WTC11 (cell line): ENCODE measurements around the gene TRPV5. TPM values are rescaled to one million over a fixed set of nuclear protein-coding genes. Genes with fewer than 3 reads are reported as not detected.

ENCODE experiments used
- ATAC-seq: fragments of 200-7000 bp; cut with Tn5 transposase; 2 replicates; pipeline ENCODE4 v1.10.0; 2021; ENCODE audit warnings: mild to moderate bottlenecking, moderate library complexity
- CTCF ChIA-PET: fragments of 300-600 bp; sonication (Branson Sonifier 250); formaldehyde crosslinking; loops from one replicate; lab custom pipeline; 2021; ENCODE audit warnings: antibody characterized with exemption; lab: Charles Lee
- POLR2A ChIA-PET: fragments of 350-600 bp; sonication (Branson Sonifier 250); formaldehyde crosslinking; loops from one replicate; lab custom pipeline; 2021; ENCODE audit warnings: antibody characterized with exemption; lab: Charles Lee
- DNase-seq: peaks from one replicate; pipeline ENCODE4 v3.0.0; 2021; ENCODE audit warnings: low spot score
- H3K27ac Mint-ChIP-seq: 2 replicates; pipeline ENCODE4 v1.8.0; 2021; ENCODE audit warnings: mixed read lengths
- H3K27me3 Mint-ChIP-seq: 2 replicates; pipeline ENCODE4 v1.8.0; 2021; ENCODE audit warnings: low read depth, mild to moderate bottlenecking, moderate library complexity, mixed read lengths
- H3K36me3 Mint-ChIP-seq: 2 replicates; pipeline ENCODE4 v1.8.0; 2021; ENCODE audit warnings: mixed read lengths
- H3K4me1 Mint-ChIP-seq: 2 replicates; pipeline ENCODE4 v1.8.0; 2022; ENCODE audit warnings: mixed read lengths
- H3K4me3 Mint-ChIP-seq: 2 replicates; pipeline ENCODE4 v1.8.0; 2021; ENCODE audit warnings: mild to moderate bottlenecking, moderate library complexity, mixed read lengths
- H3K9me3 Mint-ChIP-seq: 2 replicates; pipeline ENCODE4 v1.8.0; 2021; ENCODE audit warnings: mixed read lengths
- ESRRA ChIP-seq: sonication (generic); formaldehyde crosslinking; IDR thresholded peaks from 2 replicates; pipeline ENCODE4 v1.8.1; 2022; ENCODE audit warnings: mild to moderate bottlenecking, missing genetic modification reagents, borderline replicate concordance
- IRF2 ChIP-seq: sonication (generic); formaldehyde crosslinking; IDR thresholded peaks from 2 replicates; pipeline ENCODE4 v1.8.0; 2022; ENCODE audit warnings: low read depth, missing genetic modification reagents, borderline replicate concordance
- MXD4 ChIP-seq: fragments of 250-450 bp; sonication (Bioruptor Pico); IDR thresholded peaks from 2 replicates; pipeline ENCODE4 v1.8.0; 2021; ENCODE audit warnings: mild to moderate bottlenecking, moderate library complexity, borderline replicate concordance
- MYBL2 ChIP-seq: sonication (generic); formaldehyde crosslinking; IDR thresholded peaks from 2 replicates; pipeline ENCODE4 v1.8.1; 2023; ENCODE audit warnings: mild to moderate bottlenecking, moderate library complexity, missing genetic modification reagents
- NFATC4 ChIP-seq: fragments of 250-450 bp; sonication (Bioruptor Pico); IDR thresholded peaks from 2 replicates; pipeline ENCODE4 v1.9.0; 2021; ENCODE audit warnings: mild to moderate bottlenecking
- SMAD4 ChIP-seq: sonication (generic); formaldehyde crosslinking; IDR thresholded peaks from 2 replicates; pipeline ENCODE4 v1.8.0; 2022; ENCODE audit warnings: mild to moderate bottlenecking, missing genetic modification reagents
- ZNF219 ChIP-seq: sonication (generic); formaldehyde crosslinking; IDR thresholded peaks from 2 replicates; pipeline ENCODE4 v1.8.0; 2023; ENCODE audit warnings: missing genetic modification reagents, mild to moderate bottlenecking, borderline replicate concordance
- ZNF232 ChIP-seq: sonication (generic); formaldehyde crosslinking; IDR thresholded peaks from 2 replicates; pipeline ENCODE4 v1.8.0; 2022; ENCODE audit warnings: mild to moderate bottlenecking, missing genetic modification reagents
- ZNF263 ChIP-seq: sonication (generic); formaldehyde crosslinking; IDR thresholded peaks from 2 replicates; pipeline ENCODE4 v1.8.1; 2022; ENCODE audit warnings: low read depth, mild to moderate bottlenecking, moderate library complexity, missing genetic modification reagents
- ZNF396 ChIP-seq: fragments of 250-450 bp; sonication (Bioruptor Pico); IDR thresholded peaks from 2 replicates; pipeline ENCODE4 v1.8.0; 2021; ENCODE audit warnings: mild to moderate bottlenecking, moderate library complexity, borderline replicate concordance
- total RNA-seq: library from RNA; stranded (reverse); gene quantifications from 3 replicates; pipeline ENCODE4 v1.2.3, GENCODE V29; 2021
- TF ChIP-seq, protein P1 (sequence below): sonication (generic); formaldehyde crosslinking; IDR thresholded peaks from 2 replicates; pipeline ENCODE4 v1.8.1; 2023; ENCODE audit warnings: mild to moderate bottlenecking, missing genetic modification reagents, borderline replicate concordance
- TF ChIP-seq, protein P2 (sequence below): sonication (generic); formaldehyde crosslinking; conservative IDR thresholded peaks from 2 replicates; pipeline ENCODE4 v1.8.1; 2022; ENCODE audit warnings: mild to moderate bottlenecking, missing genetic modification reagents
- TF ChIP-seq, protein P3 (sequence below): sonication (generic); formaldehyde crosslinking; IDR thresholded peaks from 2 replicates; pipeline ENCODE4 v1.8.1; 2023; ENCODE audit warnings: mild to moderate bottlenecking, moderate library complexity, missing genetic modification reagents
- TF ChIP-seq, protein P4 (sequence below): fragments of 250-450 bp; sonication (Bioruptor Pico); IDR thresholded peaks from 2 replicates; pipeline ENCODE4 v1.8.0; 2021; ENCODE audit warnings: mild to moderate bottlenecking
- TF ChIP-seq, protein P5 (sequence below): fragments of 250-450 bp; sonication (Bioruptor Pico); conservative IDR thresholded peaks from 2 replicates; pipeline ENCODE4 v1.9.0; 2021; ENCODE audit warnings: mild to moderate bottlenecking

TRPV5 gene
- total RNA-seq, 1 experiment from 2014 or later, result not detected

DNA sequence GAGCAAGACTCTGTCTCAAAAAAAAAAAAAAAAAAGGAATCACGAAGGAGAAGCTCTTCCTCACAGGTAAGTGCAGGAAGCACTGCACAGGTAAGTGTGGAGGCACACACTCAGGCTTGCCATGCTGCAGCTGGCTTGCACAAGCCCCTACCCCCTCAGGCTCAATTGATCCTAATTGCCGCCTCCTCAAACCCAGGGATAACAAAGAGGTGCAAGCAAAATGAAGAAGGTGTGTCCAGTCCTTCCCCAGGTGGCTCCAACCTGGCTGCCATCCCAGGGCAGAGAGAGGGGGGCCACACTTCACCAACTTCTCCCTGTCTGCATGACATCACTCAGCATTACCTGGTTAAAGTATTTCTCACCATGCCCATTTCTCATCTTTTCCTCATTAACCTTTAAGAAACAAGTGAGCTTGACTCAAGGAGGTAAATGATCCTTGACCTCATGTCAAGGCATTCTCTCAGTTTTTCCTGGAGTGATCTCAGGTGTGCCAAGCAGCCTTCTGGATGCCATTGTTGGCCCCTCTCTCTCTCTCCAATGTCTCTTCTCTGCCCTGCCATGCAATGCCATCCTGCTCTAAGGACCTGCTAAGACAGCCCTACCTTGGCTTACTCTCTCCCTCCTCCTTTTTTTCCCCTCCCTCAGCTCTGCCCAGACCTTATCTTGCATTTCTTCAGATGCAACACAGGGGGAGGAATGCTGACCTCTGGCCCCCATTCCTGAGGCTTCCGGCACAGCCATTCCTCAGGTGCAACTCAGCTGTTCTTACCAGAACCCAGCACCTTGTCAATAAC is 35.0 kb downstream of the TRPV5 start:
- no peak for DNase-seq

DNA sequence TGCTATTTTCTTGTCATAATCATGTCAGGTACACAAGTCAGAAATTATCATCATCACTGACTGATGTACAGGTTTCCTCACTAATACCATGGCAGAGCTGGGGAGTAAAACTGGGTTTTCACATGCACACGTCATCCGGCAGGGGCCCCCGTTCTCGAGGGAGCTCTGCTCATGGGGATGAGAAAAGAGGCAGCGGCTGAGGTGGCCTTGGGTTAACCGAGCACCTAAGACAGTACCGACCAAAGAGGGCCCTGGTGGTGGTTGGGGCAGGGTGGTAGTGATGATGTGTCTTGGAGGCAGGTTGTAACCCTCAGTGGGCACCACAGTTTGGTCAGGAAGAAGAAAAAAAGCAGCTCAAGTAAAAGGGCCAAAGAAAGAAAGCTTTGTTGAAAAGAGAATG is 35.9 kb downstream of the TRPV5 start:
- peaks cover 13% of the 10 kb centered on the region for H3K4me1 Mint-ChIP-seq
- peaks cover 7% of the 10 kb centered on the region for H3K27me3 Mint-ChIP-seq
- POLR2A ChIA-PET, result interaction anchor here (0.7 kb wide), 1 partner anchor 10 kb away, joined by 4 read pairs; no protein-coding TSS in a partner anchor
- CTCF ChIA-PET, result interaction anchor here (0.6 to 2.1 kb wide), 5 partner anchors 15 to 514 kb away, joined by 3 to 11 read pairs (median 3); no protein-coding TSS in a partner anchor
- H3K27ac Mint-ChIP-seq, result no peak overlapping the region
- H3K4me3 Mint-ChIP-seq, result no peak overlapping the region
- no peak for DNase-seq
- TF ChIP-seq SMAD4 (CRISPR knock-in tag) (no peak), ZNF263 (no peak), IRF2 (CRISPR knock-in tag) (no peak)
- peaks cover 14% of the 10 kb centered on the region for H3K9me3 Mint-ChIP-seq
- no peaks in the 10 kb centered on the region; the same call in 1 of the 2 replicates for H3K36me3 Mint-ChIP-seq
- ATAC-seq, result no peak

More for the DNA sequence above, 35.0 kb downstream of the TRPV5 start:
- peak; percentile 61 for ATAC-seq
- H3K9me3 Mint-ChIP-seq, result peaks cover 19% of the 10 kb centered on the region
- TF ChIP-seq, protein P1, sequence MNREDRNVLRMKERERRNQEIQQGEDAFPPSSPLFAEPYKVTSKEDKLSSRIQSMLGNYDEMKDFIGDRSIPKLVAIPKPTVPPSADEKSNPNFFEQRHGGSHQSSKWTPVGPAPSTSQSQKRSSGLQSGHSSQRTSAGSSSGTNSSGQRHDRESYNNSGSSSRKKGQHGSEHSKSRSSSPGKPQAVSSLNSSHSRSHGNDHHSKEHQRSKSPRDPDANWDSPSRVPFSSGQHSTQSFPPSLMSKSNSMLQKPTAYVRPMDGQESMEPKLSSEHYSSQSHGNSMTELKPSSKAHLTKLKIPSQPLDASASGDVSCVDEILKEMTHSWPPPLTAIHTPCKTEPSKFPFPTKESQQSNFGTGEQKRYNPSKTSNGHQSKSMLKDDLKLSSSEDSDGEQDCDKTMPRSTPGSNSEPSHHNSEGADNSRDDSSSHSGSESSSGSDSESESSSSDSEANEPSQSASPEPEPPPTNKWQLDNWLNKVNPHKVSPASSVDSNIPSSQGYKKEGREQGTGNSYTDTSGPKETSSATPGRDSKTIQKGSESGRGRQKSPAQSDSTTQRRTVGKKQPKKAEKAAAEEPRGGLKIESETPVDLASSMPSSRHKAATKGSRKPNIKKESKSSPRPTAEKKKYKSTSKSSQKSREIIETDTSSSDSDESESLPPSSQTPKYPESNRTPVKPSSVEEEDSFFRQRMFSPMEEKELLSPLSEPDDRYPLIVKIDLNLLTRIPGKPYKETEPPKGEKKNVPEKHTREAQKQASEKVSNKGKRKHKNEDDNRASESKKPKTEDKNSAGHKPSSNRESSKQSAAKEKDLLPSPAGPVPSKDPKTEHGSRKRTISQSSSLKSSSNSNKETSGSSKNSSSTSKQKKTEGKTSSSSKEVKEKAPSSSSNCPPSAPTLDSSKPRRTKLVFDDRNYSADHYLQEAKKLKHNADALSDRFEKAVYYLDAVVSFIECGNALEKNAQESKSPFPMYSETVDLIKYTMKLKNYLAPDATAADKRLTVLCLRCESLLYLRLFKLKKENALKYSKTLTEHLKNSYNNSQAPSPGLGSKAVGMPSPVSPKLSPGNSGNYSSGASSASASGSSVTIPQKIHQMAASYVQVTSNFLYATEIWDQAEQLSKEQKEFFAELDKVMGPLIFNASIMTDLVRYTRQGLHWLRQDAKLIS (CRISPR knock-in tag), result no peak
- TF ChIP-seq, protein P2, sequence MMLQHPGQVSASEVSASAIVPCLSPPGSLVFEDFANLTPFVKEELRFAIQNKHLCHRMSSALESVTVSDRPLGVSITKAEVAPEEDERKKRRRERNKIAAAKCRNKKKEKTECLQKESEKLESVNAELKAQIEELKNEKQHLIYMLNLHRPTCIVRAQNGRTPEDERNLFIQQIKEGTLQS (CRISPR knock-in tag), result no peak
- TF ChIP-seq, protein P3, sequence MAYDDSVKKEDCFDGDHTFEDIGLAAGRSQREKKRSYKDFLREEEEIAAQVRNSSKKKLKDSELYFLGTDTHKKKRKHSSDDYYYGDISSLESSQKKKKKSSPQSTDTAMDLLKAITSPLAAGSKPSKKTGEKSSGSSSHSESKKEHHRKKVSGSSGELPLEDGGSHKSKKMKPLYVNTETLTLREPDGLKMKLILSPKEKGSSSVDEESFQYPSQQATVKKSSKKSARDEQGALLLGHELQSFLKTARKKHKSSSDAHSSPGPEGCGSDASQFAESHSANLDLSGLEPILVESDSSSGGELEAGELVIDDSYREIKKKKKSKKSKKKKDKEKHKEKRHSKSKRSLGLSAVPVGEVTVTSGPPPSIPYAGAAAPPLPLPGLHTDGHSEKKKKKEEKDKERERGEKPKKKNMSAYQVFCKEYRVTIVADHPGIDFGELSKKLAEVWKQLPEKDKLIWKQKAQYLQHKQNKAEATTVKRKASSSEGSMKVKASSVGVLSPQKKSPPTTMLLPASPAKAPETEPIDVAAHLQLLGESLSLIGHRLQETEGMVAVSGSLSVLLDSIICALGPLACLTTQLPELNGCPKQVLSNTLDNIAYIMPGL (CRISPR knock-in tag), result no peak
- no peak for TF ChIP-seq IRF2 (CRISPR knock-in tag)
- TF ChIP-seq, protein P4, sequence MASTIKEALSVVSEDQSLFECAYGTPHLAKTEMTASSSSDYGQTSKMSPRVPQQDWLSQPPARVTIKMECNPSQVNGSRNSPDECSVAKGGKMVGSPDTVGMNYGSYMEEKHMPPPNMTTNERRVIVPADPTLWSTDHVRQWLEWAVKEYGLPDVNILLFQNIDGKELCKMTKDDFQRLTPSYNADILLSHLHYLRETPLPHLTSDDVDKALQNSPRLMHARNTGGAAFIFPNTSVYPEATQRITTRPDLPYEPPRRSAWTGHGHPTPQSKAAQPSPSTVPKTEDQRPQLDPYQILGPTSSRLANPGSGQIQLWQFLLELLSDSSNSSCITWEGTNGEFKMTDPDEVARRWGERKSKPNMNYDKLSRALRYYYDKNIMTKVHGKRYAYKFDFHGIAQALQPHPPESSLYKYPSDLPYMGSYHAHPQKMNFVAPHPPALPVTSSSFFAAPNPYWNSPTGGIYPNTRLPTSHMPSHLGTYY (CRISPR knock-in tag), result no peak
- no peak for TF ChIP-seq MYBL2
- TF ChIP-seq ZNF232 (CRISPR knock-in tag), result no peak
- ChIA-PET POLR2A (interaction anchor here (0.7 kb wide), 1 partner anchor 11 kb away, joined by 4 read pairs; no protein-coding TSS in a partner anchor), CTCF (interaction anchor here (0.6 to 2.1 kb wide), 7 partner anchors 11 to 514 kb away, joined by 3 to 11 read pairs (median 4); partner anchors contain the start of gene TRPV6)
- H3K4me1 Mint-ChIP-seq, result peaks cover 13% of the 10 kb centered on the region
- H3K4me3 Mint-ChIP-seq, result no peak overlapping the region
- H3K27ac Mint-ChIP-seq, result no peak overlapping the region
- H3K36me3 Mint-ChIP-seq, result peaks cover 3% of the 10 kb centered on the region
- H3K27me3 Mint-ChIP-seq, result peaks cover 7% of the 10 kb centered on the region

DNA sequence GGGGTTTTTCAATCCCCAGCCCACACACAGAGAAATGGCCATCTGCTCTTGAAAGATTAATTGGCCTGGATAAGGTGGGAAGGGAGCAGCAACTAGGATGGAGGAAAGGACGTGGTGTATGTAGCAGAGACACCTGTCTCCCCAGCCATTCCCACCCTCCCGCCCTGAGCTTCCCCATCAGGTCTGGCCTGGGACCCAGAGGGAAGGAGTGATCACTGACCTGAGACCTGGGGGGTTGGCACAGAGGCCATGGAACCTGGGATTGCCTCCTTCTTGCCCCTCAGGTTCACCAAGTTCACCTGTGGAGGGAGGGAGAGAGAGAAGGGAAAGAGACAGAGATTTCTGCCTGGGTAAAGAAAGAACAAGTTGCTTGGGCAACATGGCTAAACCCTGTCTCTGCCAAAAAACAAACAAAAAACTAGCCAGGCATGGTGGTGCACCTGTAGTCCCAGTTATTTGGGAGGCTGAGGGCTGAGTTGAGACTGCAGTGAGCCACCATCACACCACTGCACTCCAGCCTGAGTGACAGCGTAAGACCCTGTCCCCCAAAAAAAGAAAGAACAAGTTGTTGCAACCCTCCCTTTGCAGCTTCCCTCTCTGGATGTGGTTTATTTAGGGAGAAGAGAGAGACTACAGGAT is 36.7 kb downstream of the TRPV5 start:
- no peak for ATAC-seq
- CTCF ChIA-PET, result interaction anchor here (1.0 to 1.9 kb wide), 3 partner anchors 14 to 105 kb away, joined by 3 to 8 read pairs (median 3); no protein-coding TSS in a partner anchor
- H3K27ac Mint-ChIP-seq, result no peak overlapping the region
- no peak for TF ChIP-seq ZNF396 (CRISPR knock-in tag)
- no peak for TF ChIP-seq ESRRA (CRISPR knock-in tag)
- TF ChIP-seq, protein P4 (CRISPR knock-in tag), result no peak
- TF ChIP-seq ZNF219 (CRISPR knock-in tag), result no peak
- TF ChIP-seq MXD4 (CRISPR knock-in tag), result no peak
- TF ChIP-seq, protein P5, sequence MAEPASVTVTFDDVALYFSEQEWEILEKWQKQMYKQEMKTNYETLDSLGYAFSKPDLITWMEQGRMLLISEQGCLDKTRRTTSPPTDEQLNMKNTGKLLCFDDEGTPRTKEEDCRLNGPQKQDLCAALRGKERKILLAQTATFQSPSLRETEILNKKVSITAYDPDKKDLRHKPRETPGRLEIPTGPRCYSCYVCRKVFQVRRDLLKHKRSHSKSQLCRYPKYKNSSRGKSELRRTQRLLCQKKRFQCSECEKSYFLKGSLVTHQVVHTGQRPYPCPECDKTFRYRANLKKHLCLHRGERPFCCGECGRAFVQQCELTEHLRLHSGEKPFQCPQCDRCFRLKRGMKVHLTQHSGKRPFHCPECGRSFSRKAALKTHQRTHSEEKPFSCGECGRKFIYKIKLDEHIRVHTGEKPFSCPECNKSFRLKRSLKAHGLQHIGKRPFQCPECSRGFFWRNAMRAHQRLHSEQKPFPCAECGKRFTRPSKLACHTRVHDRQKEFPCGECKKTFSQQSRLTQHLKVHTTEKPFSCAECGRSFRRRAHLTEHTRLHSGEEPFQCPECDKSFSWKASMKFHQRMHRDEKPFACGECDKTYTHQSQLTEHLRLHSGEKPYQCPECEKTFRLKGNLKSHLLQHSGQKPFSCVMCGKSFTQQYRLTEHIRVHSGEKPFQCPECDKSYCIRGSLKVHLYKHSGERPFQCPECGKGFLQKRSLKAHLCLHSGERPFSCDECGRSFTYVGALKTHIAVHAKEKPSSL (CRISPR knock-in tag), result no peak
- TF ChIP-seq NFATC4, result no peak

More for the DNA sequence above, 36.7 kb downstream of the TRPV5 start:
- Mint-ChIP-seq H3K4me1 (peaks cover 13% of the 10 kb centered on the region), H3K27me3 (peaks cover 5% of the 10 kb centered on the region; the same call in 1 of the 2 replicates), H3K36me3 (no peaks in the 10 kb centered on the region; the same call in 1 of the 2 replicates), H3K9me3 (peaks cover 7% of the 10 kb centered on the region; the same call in 1 of the 2 replicates), H3K4me3 (no peak overlapping the region)
- POLR2A ChIA-PET, result no interaction called here
- no peak for DNase-seq
